OCI-LY3 (cell line): Measurements from ENCODE around the gene VIPR2.
"Not testable (repeated sequence)": the region's sequence is repeated elsewhere in the genome, so short reads cannot be mapped to it uniquely, and the experiment has no call there.

Experiments
- CTCF ChIP-seq: fragments of 200-600, 300-600 bp; sonication (generic); IDR thresholded peaks from 2 replicates; pipeline ENCODE4 v1.5.1; 2014; ENCODE audit warnings: antibody characterized with exemption, low read length, low read depth
- EZH2phosphoT487 ChIP-seq: fragments of 200-600 bp; shearing (Covaris generic); IDR thresholded peaks from 2 replicates; pipeline ENCODE4 v1.6.1; 2018; ENCODE audit warnings: antibody characterized with exemption, mixed run types, low read depth

GRCh38 chr7:159100281-159101082 lies 44.2 kb downstream of the VIPR2 start:
- not testable (repeated sequence) for TF ChIP-seq CTCF, EZH2phosphoT487
